T-helper 1 cell treated with Interleukin-12 subunit alpha and Interleukin-12 subunit beta and Interleukin-4 antibody, amounts not matched to agents 30 μg/mL and 1 μg/mL, for 36 hours (primary cell): ENCODE results near the gene SMAGP.

Experiments
- H3K27ac Mint-ChIP-seq: one replicate; pipeline ENCODE4 v1.8.0; 2021; ENCODE audit warnings: mild to moderate bottlenecking, mixed read lengths
- H3K27me3 Mint-ChIP-seq: one replicate; pipeline ENCODE4 v1.8.0; 2021; ENCODE audit warnings: low read depth, mixed read lengths
- H3K36me3 Mint-ChIP-seq: one replicate; pipeline ENCODE4 v1.8.0; 2021; ENCODE audit warnings: low read depth, mixed read lengths
- H3K4me1 Mint-ChIP-seq: one replicate; pipeline ENCODE4 v1.8.0; 2021; ENCODE audit warnings: low read depth, mixed read lengths
- H3K4me3 Mint-ChIP-seq: one replicate; pipeline ENCODE4 v1.8.0; 2021; ENCODE audit warnings: mild to moderate bottlenecking, moderate library complexity, mixed read lengths
- H3K9me3 Mint-ChIP-seq: one replicate; pipeline ENCODE4 v1.8.0; 2021; ENCODE audit warnings: mixed read lengths

Gene SMAGP

DNA sequence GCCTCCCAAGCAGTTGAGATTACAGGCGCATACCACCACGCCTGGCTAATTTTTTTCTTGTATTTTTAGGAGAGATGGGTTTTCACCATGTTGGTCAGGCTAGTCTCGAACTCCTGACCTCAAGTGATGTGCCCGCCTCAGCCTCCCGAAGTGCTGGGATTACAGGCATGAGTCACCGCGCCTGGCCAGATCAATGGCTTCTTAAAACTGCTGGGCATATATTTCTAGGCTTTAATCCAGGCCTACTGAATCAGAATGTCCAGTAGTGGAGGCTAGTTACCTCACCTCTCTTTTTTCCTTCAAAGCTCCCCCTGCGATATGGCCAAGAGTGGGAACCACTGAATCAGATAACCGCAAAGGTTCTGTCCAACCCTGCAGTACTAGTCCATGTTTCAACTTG is 69.4 kb downstream of the SMAGP start:
- no peaks in the 10 kb centered on the region for H3K9me3 Mint-ChIP-seq
- H3K27me3 Mint-ChIP-seq, result no peaks in the 10 kb centered on the region
- no peaks in the 10 kb centered on the region for H3K36me3 Mint-ChIP-seq
- no peak overlapping the region for H3K4me3 Mint-ChIP-seq
- no peak overlapping the region for H3K27ac Mint-ChIP-seq
- peaks cover 12% of the 10 kb centered on the region for H3K4me1 Mint-ChIP-seq

DNA sequence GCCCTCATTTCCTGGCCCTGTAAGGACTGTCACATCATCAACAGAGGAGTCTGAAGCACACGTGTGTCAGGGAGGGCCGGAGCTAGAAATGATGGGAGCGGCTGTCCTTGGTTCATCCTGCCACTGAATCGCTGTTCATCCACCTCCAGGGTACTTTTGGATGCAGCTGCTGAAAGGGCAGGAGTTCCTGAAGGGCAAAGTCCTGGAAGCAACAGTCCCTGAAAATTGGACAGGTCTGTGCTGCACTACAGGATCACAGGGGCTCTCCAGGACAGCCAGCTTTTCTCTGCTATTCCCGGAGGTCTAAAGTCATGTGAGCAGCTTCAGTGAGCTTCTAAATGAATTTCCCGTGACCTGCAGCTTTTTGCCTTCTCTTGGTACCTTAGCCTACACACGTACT is 70.1 kb downstream of the SMAGP start:
- no peaks in the 10 kb centered on the region for H3K9me3 Mint-ChIP-seq
- no peaks in the 10 kb centered on the region for H3K27me3 Mint-ChIP-seq
- no peak overlapping the region for H3K4me3 Mint-ChIP-seq
- H3K36me3 Mint-ChIP-seq, result no peaks in the 10 kb centered on the region
- no peak overlapping the region for H3K27ac Mint-ChIP-seq
- peaks cover 12% of the 10 kb centered on the region for H3K4me1 Mint-ChIP-seq

DNA sequence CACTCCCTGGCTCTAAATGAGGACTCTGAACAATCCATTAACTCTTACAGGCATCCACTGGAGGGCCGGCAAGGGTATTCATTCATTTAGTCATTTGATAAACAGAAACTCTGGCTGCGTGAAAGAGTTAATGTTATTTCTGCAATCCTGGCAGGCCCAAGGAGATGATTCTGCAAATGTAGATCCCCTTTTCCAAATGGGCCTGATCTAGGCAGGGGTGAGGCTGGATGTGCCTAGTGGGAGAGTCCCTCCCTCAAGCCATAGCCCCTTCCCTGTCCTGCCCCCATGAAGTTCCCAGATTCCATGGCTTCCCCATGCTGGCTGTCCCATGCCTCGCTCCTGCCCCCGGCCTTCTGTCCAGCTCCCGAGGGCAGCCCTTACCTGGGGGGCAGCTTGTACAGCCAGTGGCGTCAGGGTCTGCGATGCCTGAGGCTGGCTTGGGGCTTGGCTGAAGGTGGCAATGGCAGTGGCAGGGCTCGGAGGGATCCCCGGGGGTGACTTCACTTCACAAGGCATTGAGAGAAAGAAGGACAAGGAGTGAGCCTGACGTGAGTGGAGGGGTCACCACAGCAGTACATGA is 70.8 kb downstream of the SMAGP start:
- no peak overlapping the region for H3K4me3 Mint-ChIP-seq
- no peaks in the 10 kb centered on the region for H3K27me3 Mint-ChIP-seq
- no peaks in the 10 kb centered on the region for H3K9me3 Mint-ChIP-seq
- H3K36me3 Mint-ChIP-seq, result no peaks in the 10 kb centered on the region
- no peak overlapping the region for H3K27ac Mint-ChIP-seq
- H3K4me1 Mint-ChIP-seq, result peaks cover 12% of the 10 kb centered on the region

DNA sequence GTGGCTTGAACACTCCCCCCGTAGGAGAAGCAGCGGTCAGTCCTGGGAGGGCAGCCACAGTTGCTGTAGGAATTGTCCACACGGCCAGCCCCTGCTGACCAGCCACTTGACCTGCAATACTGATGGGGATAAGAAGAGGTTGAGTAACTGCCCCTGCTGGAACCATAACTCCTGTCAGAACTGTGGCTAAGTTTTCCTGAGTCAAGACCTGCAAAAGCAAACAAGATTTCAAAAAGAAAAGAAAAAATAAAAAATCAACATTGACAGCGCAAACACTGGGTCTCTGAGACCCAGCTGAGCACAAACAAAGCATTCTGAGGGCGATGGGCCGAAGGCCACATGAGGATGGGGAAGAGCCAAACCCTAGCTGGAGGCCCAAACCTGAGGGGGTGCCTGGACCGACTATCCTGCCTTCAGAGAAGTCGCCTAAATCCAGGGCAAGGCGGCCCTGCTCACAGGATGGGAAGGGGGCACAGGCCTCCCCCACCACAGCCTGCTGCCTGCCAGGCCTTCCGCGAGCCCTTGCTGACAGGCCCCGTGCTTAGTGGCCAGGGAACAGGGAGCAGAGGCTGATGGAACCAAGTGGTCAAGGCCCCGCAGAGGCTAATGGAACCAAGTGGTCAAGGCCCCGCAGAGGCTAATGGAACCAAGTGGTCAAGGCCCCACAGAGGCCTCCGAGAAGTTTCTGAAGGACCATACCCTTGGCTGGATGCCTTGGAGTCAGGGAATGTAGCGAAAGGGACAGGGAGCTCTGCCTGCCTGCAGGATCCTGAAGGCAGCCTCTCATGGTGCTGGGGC is 71.4 kb downstream of the SMAGP start:
- Mint-ChIP-seq H3K4me3 (no peak overlapping the region), H3K4me1 (peaks cover 12% of the 10 kb centered on the region), H3K9me3 (no peaks in the 10 kb centered on the region), H3K36me3 (no peaks in the 10 kb centered on the region), H3K27ac (no peak overlapping the region), H3K27me3 (no peaks in the 10 kb centered on the region)

DNA sequence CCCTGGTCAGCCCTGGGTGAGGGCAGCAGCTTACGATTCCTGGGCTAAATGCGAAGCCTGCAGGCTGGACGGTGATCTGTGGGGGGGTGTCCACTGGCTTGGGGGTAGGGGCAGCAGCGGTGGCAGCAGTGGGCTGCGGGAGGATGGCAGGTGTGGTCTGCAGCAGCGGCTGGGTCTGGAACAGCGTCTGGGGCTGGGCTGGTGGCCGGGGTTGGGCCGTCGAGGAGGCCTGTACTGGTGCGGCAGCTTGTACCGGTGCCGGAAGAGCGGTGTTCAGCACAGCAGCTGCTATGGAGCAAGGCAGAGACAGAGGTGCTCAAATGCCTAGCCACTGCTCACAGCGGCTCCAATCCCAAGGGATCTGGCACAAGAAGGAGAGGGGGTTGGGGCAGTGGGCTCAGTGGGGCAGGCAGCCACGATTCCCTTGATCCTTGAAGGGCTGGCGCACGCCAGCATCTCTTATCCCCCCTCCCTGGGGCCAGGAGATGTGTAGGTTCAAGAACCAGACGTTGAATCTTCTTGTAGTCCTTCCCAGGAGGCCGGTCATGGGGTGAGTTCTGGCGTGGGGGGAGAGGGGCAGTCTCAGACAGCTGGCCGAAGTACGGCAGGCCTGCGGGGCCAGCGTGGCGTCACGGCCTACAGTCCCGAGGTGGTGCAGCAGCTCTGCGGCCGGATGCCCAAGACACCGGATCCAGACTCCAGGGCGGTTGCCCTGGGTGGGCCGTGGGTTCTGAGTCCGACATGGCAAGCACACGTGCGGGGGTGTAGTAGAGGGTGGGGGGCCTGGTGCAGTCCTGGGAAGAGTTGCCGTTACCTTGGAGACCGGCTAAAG is 72.3 kb downstream of the SMAGP start:
- Mint-ChIP-seq H3K27me3 (no peaks in the 10 kb centered on the region), H3K4me3 (no peak overlapping the region), H3K27ac (no peak overlapping the region), H3K4me1 (peaks cover 5% of the 10 kb centered on the region), H3K9me3 (no peaks in the 10 kb centered on the region), H3K36me3 (no peaks in the 10 kb centered on the region)

DNA sequence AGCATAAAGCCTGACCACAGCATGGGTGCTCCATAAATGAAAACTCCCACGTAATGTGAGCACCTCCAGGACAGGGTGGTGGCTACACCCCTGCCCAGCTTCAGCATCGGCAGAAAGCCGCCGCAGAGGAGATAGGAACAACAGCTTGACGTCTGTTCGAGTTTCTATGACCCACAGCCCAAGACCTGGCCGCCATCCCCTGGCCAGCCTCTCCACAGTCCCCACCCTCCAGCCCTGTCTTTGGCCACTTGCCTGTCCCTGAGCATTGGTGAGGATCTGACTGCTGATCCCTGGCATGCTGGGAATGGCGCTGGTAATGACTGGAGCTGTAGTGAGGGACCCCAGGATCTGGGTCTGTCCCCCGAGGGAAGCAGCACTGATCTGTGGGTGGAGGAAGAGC is 73.7 kb downstream of the SMAGP start:
- H3K4me3 Mint-ChIP-seq, result no peak overlapping the region
- H3K9me3 Mint-ChIP-seq, result no peaks in the 10 kb centered on the region
- H3K36me3 Mint-ChIP-seq, result no peaks in the 10 kb centered on the region
- no peaks in the 10 kb centered on the region for H3K27me3 Mint-ChIP-seq
- H3K4me1 Mint-ChIP-seq, result no peaks in the 10 kb centered on the region
- no peak overlapping the region for H3K27ac Mint-ChIP-seq

DNA sequence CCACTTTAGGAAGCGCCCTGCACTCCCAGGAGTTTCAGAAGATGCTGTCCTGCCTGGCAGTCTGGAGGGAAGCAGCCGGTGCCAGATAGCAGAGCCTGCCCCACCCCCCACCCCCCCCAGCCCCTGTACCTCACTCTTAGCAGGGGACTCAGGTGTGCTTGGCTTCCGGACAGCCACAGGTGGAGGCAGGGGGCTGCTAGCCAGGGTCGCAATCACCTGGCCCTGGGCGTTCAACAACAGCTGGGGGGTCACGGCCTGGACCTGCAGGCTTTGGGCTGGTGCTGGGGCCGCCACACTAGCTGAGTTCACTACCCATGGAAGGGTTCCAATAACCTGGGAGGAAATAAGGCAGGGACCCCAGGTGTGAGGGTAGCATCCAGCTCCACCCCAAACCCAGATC is 74.4 kb downstream of the SMAGP start:
- Mint-ChIP-seq H3K27me3 (no peaks in the 10 kb centered on the region), H3K4me3 (no peak overlapping the region), H3K9me3 (no peaks in the 10 kb centered on the region), H3K36me3 (no peaks in the 10 kb centered on the region), H3K4me1 (no peaks in the 10 kb centered on the region), H3K27ac (no peak overlapping the region)
